MM.1S (cell line): ENCODE data around the gene FBLL1.

ENCODE experiments used
- DNase-seq: peaks from one replicate; pipeline ENCODE4 v3.0.0-alpha.2; 2015
- H2AFZ ChIP-seq: fragments of 300-600 bp; sonication (generic); 2 replicates; pipeline ENCODE4 v1.6.0; 2016; ENCODE audit warnings: antibody characterized with exemption, low read length
- H3F3A ChIP-seq: fragments of 300-600 bp; sonication (generic); 2 replicates; pipeline ENCODE4 v1.6.1; 2016; ENCODE audit warnings: mild to moderate bottlenecking, antibody characterized with exemption, low read length, moderate library complexity, mixed read lengths; ENCODE audit not compliant: insufficient read depth
- H3K27ac ChIP-seq: fragments of 300-600 bp; sonication (generic); 2 replicates; pipeline ENCODE4 v1.5.1; 2016; ENCODE audit warnings: mild to moderate bottlenecking, low read length
- H3K27me3 ChIP-seq: fragments of 300-600 bp; sonication (generic); replicated peaks from 2 replicates; pipeline ENCODE4 v1.6.0; 2016; ENCODE audit warnings: low read length; ENCODE audit not compliant: insufficient read depth
- H3K36me3 ChIP-seq: fragments of 300-600 bp; sonication (generic); replicated peaks from 2 replicates; pipeline ENCODE4 v1.6.1; 2016; ENCODE audit warnings: mild to moderate bottlenecking, low read length, mixed read lengths; ENCODE audit not compliant: insufficient read depth
- H3K4me1 ChIP-seq: fragments of 300-600 bp; sonication (generic); 2 replicates; pipeline ENCODE4 v1.6.1; 2016; ENCODE audit warnings: low read length, mixed read lengths
- H3K4me2 ChIP-seq: fragments of 300-600 bp; sonication (generic); 2 replicates; pipeline ENCODE4 v1.6.0; 2016; ENCODE audit warnings: low read depth, low read length
- H3K4me3 ChIP-seq: fragments of 300-600 bp; sonication (generic); 2 replicates; pipeline ENCODE4 v1.5.1; 2016; ENCODE audit warnings: low read length, mixed read lengths
- H3K79me2 ChIP-seq: fragments of 300-600 bp; sonication (generic); 2 replicates; pipeline ENCODE4 v1.6.1; 2016; ENCODE audit warnings: mixed run types, low read length, mixed read lengths
- H3K9ac ChIP-seq: fragments of 300-600 bp; sonication (generic); 2 replicates; pipeline ENCODE4 v1.6.1; 2016; ENCODE audit warnings: low read length, mixed read lengths
- H3K9me2 ChIP-seq: fragments of 300-600 bp; sonication (generic); replicated peaks from 2 replicates; pipeline ENCODE4 v1.6.1; 2016; ENCODE audit warnings: mild to moderate bottlenecking, low read length, mixed read lengths; ENCODE audit not compliant: insufficient read depth
- H3K9me3 ChIP-seq: fragments of 300-600 bp; sonication (generic); replicated peaks from 2 replicates; pipeline ENCODE4 v1.6.1; 2016; ENCODE audit warnings: mild to moderate bottlenecking, low read length, mixed read lengths; ENCODE audit not compliant: insufficient read depth
- H4K20me1 ChIP-seq: fragments of 300-600 bp; sonication (generic); 2 replicates; pipeline ENCODE4 v1.6.1; 2016; ENCODE audit warnings: mild to moderate bottlenecking, low read length, moderate library complexity, mixed read lengths; ENCODE audit not compliant: insufficient read depth
- EZH2 ChIP-seq: fragments of 300-600 bp; sonication (generic); optimal IDR thresholded peaks from 2 replicates; pipeline ENCODE3; 2017; ENCODE audit warnings: low read depth, mild to moderate bottlenecking, antibody characterized with exemption, low read length, mixed read lengths
- EZH2phosphoT487 ChIP-seq: fragments of 300-600 bp; sonication (generic); IDR thresholded peaks from 2 replicates; pipeline ENCODE4 v1.6.1; 2018; ENCODE audit warnings: antibody characterized with exemption, low read length
- TF ChIP-seq, protein P1 (sequence below): fragments of 300-600 bp; sonication (generic); IDR thresholded peaks from 2 replicates; pipeline ENCODE4 v1.5.1; 2016; ENCODE audit warnings: antibody characterized with exemption, low read length, mixed read lengths

The FBLL1 gene

GRCh38 chr5:168575391-168576372, 46.6 kb downstream of the FBLL1 start:
- H3K4me3 ChIP-seq = no peak overlapping the region

DNA sequence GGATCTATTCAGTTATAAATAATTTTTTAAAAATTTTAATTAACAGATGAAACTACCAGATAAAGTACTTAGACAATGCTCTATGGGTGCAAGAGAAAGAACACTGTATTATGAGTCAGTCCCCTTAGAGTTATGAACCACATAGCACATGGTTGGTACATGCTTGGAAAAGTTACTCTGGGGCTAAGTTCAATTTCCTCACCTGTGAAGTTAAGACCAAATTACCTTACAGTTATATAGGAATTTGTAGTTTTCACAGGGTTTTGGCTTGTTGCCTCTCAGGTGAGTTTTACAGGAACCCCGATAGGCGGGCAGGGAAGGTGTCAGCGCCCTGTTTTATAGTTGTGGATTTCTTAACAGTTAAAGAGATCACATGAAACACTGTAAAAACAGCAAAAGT, 48.9 kb downstream of the FBLL1 start:
- TF ChIP-seq, protein P1, sequence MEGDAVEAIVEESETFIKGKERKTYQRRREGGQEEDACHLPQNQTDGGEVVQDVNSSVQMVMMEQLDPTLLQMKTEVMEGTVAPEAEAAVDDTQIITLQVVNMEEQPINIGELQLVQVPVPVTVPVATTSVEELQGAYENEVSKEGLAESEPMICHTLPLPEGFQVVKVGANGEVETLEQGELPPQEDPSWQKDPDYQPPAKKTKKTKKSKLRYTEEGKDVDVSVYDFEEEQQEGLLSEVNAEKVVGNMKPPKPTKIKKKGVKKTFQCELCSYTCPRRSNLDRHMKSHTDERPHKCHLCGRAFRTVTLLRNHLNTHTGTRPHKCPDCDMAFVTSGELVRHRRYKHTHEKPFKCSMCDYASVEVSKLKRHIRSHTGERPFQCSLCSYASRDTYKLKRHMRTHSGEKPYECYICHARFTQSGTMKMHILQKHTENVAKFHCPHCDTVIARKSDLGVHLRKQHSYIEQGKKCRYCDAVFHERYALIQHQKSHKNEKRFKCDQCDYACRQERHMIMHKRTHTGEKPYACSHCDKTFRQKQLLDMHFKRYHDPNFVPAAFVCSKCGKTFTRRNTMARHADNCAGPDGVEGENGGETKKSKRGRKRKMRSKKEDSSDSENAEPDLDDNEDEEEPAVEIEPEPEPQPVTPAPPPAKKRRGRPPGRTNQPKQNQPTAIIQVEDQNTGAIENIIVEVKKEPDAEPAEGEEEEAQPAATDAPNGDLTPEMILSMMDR = no peak
- no peak for TF ChIP-seq EZH2
- Histone ChIP-seq H3K9me3 (no peaks in the 10 kb centered on the region), H3K36me3 (no peaks in the 10 kb centered on the region), H3K4me1 (peaks cover 12% of the 10 kb centered on the region; the same call in 1 of the 2 replicates), H3K4me3 (peak overlapping the region; percentile 99), H3F3A (no peaks in the 10 kb centered on the region), H3K27ac (no peak overlapping the region), H3K9ac (peak overlapping the region; percentile 94; the same call in 1 of the 2 replicates), H4K20me1 (peaks cover 4% of the 10 kb centered on the region), H3K9me2 (no peaks in the 10 kb centered on the region), H3K27me3 (no peaks in the 10 kb centered on the region), H3K79me2 (peaks cover 53% of the 10 kb centered on the region), H3K4me2 (peak overlapping the region; percentile 53), H2AFZ (no peak overlapping the region)
- no peak for DNase-seq

More at GRCh38 chr5:168575391-168576372, 46.6 kb downstream of the FBLL1 start:
- H2AFZ ChIP-seq = no peak overlapping the region
- no peak for DNase-seq
- no peaks in the 10 kb centered on the region for H3K9me2 ChIP-seq
- H3F3A ChIP-seq = no peaks in the 10 kb centered on the region
- peaks cover 76% of the 10 kb centered on the region for H3K79me2 ChIP-seq
- H4K20me1 ChIP-seq = peaks cover 10% of the 10 kb centered on the region
- no peak overlapping the region for H3K27ac ChIP-seq
- H3K27me3 ChIP-seq = no peaks in the 10 kb centered on the region
- no peaks in the 10 kb centered on the region for H3K9me3 ChIP-seq
- TF ChIP-seq, protein P1 = no peak
- TF ChIP-seq EZH2phosphoT487 (no peak), EZH2 (no peak)
- peaks cover 12% of the 10 kb centered on the region; the same call in 1 of the 2 replicates for H3K4me1 ChIP-seq
- no peak overlapping the region for H3K4me2 ChIP-seq
- no peak overlapping the region for H3K9ac ChIP-seq
- H3K36me3 ChIP-seq = no peaks in the 10 kb centered on the region

GRCh38 chr5:168578538-168579487, 49.7 kb downstream of the FBLL1 start, which contains the start of gene PANK3:
PANK3 (minus strand) TSS chr5:168579368; CDS start chr5:168579283, 85 bp downstream.
- H3K9me3 ChIP-seq = no peaks in the 10 kb centered on the region
- H3K4me2 ChIP-seq = peak within 1 kb of the TSS; percentile 92
- no peak for TF ChIP-seq EZH2phosphoT487
- TF ChIP-seq, protein P1 = no peak
- peak within 1 kb of the TSS; percentile 76 for H3K27ac ChIP-seq
- peak; percentile 80 for DNase-seq
- H3K79me2 ChIP-seq = peaks cover 50% of the 10 kb centered on the region
- peak within 1 kb of the TSS; percentile 99 for H3K4me3 ChIP-seq
- H3K36me3 ChIP-seq = no peaks in the 10 kb centered on the region
- H3F3A ChIP-seq = 0 out of 2 replicates have a peak, but pooled peaks cover 3% of the 10 kb centered on the region
- H4K20me1 ChIP-seq = peaks cover 4% of the 10 kb centered on the region
- peaks cover 16% of the 10 kb centered on the region for H3K4me1 ChIP-seq
- H3K9me2 ChIP-seq = no peaks in the 10 kb centered on the region
- peak within 1 kb of the TSS; percentile 88 for H2AFZ ChIP-seq
- H3K27me3 ChIP-seq = no peaks in the 10 kb centered on the region
- peak within 1 kb of the TSS; percentile 94 for H3K9ac ChIP-seq
